NOMO-1 (cell line): ENCODE measurements around the gene PAIP1.
A peak's percentile ranks its signal among the peaks of the same experiment; 100 is the strongest.
"Not testable (repeated sequence)": the region's sequence is repeated elsewhere in the genome, so short reads cannot be mapped to it uniquely, and the experiment has no call there.

ENCODE experiments used
- DNase-seq, 2 experiments: peaks; one replicate each; lab custom pipeline; 2025; ENCODE audit not compliant: unreplicated experiment in 2 of 2; lab: John Stamatoyannopoulos, UW

PAIP1 gene

DNA sequence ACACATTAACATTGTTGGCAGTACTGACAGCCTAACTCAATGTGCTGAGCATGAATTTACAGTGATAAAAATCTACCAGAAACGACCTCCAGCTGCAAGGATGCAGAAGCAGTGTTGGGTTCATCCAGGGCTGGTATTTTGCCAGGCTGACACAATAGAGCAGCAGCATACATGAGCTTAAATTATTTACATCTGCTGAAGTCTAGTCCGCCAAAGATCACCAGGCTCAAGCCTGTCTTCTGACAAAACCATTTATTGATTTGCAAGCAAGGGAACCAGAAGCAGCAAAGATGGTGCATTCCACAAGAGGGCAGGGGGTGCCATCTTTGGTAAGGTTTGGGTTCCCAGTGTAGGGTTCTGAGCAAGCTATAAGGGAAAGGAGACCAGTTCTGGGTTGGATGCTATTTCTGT, 33.2 kb downstream of the PAIP1 start:
- no peak for DNase-seq

GRCh38 chr5:43520615-43521014, 36.3 kb downstream of the PAIP1 start:
- DNase-seq: no peak

GRCh38 chr5:43515678-43516048, 41.2 kb downstream of the PAIP1 start:
- no peak for DNase-seq

DNA sequence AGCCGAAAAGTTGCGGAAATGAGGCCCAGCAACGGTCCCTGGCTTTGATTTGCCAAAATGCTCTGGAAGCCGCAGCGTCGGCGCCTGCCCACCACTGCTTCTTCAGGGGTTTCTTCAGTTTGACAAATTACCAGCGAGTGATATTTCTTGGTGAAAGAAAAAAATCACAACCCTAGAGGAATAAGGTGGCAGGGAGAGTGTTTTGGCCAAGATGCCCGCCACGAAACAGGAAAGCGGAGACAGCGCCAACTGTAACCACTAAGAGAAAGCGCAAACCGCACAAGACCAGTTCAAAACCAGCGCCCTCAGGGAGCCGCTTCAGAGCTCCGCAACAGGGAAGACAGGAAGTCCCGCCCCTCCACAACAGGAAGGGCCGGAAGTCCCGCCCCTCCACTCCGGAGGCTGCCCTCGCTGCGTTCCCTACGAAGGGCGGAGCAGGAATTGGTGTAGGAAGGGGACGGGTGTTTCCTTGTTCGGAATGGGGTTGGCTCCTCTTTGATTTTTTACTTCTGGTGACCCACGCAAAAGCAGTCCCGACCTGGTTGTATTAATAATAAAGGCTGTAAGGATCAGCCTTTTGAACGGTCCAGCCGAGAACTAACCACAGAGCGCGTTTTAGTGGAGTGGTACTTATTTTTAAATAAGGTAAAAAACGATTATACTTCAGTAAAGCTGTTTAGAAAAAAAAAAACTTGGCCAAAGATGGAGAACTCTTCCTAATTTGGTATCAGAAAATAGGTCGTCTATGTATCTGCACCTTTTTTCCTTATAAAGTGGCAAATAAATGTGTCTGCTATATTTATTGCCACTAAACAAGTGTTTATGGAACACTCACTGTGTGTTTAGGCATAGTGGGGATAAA, 41.8 kb downstream of the PAIP1 start, which contains the start of gene C5orf34:
Gene C5orf34 (minus strand): TSS at position 333 of the 862 bp plus-strand sequence. CDS start 5,809 bp downstream, outside the sequence.
- DNase-seq: peak; percentile 99 to 100

GRCh38 chr5:43514471-43514815, 42.4 kb downstream of the PAIP1 start:
- DNase-seq: no peak

DNA sequence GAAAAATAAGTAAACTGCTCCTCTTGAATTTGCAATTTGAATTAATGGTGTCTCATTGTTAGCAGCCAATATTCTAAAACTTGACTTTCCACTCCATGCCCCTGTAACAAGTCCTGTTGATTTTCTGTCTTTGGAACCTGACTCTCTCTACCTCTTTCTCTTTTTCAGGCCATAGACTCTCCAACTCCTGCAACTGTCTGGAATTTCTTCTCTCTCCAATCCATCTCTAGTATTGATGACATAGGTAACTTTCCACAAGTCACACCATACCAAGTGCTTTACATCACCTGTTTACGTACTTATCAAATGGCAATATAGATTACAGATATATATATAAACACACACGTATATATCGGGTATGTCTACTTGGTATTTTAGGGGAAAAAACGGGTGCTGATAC, 42.9 kb downstream of the PAIP1 start:
- DNase-seq: no peak

- DNase-seq: not testable (repeated sequence)
Observed at GRCh38 chr5:43511062-43511461, 45.8 kb downstream of the PAIP1 start.

- DNase-seq: no peak
Observed at GRCh38 chr5:43498581-43498980, 58.3 kb downstream of the PAIP1 start.

- no peak for DNase-seq
Observed at GRCh38 chr5:43497311-43498104, 59.4 kb downstream of the PAIP1 start.

DNA sequence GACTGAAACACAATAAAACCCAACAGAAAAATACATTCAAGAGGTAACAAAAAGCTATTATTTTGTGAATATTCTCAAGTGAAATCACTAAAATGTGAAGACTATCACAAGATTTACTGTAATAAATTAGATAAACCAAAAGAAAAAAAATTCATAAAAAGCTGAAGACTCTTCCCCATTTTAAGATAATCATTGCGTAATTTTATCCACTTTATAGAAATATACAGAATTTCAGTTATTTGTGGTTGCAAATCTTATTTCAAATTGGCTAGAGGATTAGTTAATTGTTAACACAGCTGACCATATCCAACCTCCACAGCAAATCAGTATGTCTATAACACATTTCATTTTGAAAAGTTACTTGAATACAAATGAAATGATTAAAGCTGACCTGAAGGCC, 65.6 kb downstream of the PAIP1 start:
- DNase-seq: no peak

GRCh38 chr5:43486353-43486752, 70.5 kb downstream of the PAIP1 start:
- DNase-seq: no peak

DNA sequence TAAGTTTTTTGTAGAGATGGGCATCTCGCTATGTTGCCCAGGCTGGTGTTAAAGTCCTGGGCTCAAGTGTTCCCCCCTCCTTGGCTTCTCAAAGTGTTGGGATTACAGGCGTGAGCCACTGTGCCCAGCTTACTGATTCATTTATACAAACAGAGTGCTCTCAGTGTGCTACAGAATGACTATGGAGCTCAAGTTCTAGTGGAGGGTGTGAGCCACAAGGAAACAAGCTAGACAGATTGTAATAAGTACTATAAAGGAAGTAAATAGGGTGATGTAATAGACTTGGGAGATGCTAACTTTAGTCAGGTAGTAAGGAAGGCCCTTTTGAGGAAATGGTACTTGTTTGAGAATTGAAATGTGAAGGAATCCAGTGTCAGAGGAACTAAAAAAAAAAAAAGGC, 71.5 kb downstream of the PAIP1 start:
- peak; percentile 73 to 92 for DNase-seq

DNA sequence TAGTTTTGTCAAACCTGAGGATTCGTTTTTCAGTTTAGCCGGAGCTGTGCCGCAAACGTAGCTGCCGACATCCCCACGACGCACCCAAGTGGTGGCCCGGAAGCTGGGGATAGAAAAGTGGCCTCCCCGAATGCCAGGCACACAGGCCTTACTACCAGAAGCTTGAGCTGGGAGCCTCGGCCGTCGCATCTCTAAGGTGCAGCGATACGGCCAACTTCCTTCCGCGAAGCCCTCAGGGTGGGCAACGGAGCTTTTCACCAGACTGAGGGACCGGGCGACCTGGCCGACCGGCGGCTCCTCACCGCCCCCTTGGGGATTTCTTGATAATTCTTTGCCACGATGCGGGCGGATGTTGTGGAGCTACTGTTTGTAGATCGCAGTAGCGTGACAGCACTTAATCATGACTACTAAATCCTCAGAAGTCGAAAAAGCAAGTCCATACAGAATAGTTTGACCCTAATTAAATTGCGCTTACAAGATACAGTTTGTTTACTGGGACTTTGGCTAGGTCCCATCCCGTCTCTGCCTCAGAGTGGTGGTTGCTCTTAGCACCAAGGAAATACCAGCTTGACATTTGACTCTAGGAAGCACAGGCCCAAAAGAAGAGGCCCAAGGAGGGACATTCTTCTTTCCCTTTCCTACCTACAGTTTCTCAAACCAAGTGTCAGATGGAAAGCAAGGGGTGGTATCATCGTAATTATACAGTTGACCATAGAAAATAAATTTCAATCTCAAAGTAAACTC, 72.6 kb downstream of the PAIP1 start:
- DNase-seq: peak; percentile 97

- DNase-seq: peak; percentile 98
Observed at GRCh38 chr5:43483298-43484105, 73.4 kb downstream of the PAIP1 start, which contains the start of gene TMEM267. TMEM267 (minus strand) TSS chr5:43483865; CDS start chr5:43453969, 29,896 bp downstream.

GRCh38 chr5:43482490-43483297, 74.2 kb downstream of the PAIP1 start:
- peak in 1 of 2 experiments; percentile 58 for DNase-seq
